WTC11 (cell line): Measurements from ENCODE around the gene BTK.

Experiments
- CTCF ChIP-seq: fragments of 200-600 bp; IDR thresholded peaks from 2 replicates; pipeline ENCODE4 v1.8.0; 2022; ENCODE audit warnings: antibody characterized with exemption
- E2F4 ChIP-seq: sonication (generic); formaldehyde crosslinking; IDR thresholded peaks from 2 replicates; pipeline ENCODE4 v1.8.1; 2022; ENCODE audit warnings: low read depth, mild to moderate bottlenecking, moderate library complexity, missing genetic modification reagents, borderline replicate concordance
- NR2C2 ChIP-seq: sonication (generic); formaldehyde crosslinking; IDR thresholded peaks from 2 replicates; pipeline ENCODE4 v1.8.0; 2022; ENCODE audit warnings: mild to moderate bottlenecking, missing genetic modification reagents
- SP1 ChIP-seq: sonication (generic); formaldehyde crosslinking; conservative IDR thresholded peaks from 2 replicates; pipeline ENCODE4 v1.8.1; 2022; ENCODE audit warnings: missing genetic modification reagents
- ZNF138 ChIP-seq: sonication (generic); formaldehyde crosslinking; conservative IDR thresholded peaks from 2 replicates; pipeline ENCODE4 v1.8.1; 2022; ENCODE audit warnings: mild to moderate bottlenecking, moderate library complexity, missing genetic modification reagents
- ZNF263 ChIP-seq: sonication (generic); formaldehyde crosslinking; IDR thresholded peaks from 2 replicates; pipeline ENCODE4 v1.8.1; 2022; ENCODE audit warnings: low read depth, mild to moderate bottlenecking, moderate library complexity, missing genetic modification reagents

GRCh38 chrX:101390664-101391525 lies 4.9 kb upstream of the BTK start, which contains the start of gene RPL36A:
- TF ChIP-seq ZNF263 (CRISPR knock-in tag): no peak
- no peak; the same call in 1 of the 2 replicates for TF ChIP-seq SP1 (CRISPR knock-in tag)
- no peak for TF ChIP-seq ZNF138 (CRISPR knock-in tag)
- TF ChIP-seq E2F4 (CRISPR knock-in tag): no peak
- no peak for TF ChIP-seq CTCF
- no peak for TF ChIP-seq NR2C2 (CRISPR knock-in tag)
